ENCODE data around the gene PRKG1. TPM values are rescaled to one million over a fixed set of nuclear protein-coding genes. Genes with fewer than 3 reads are reported as not detected.

Gene PRKG1
- total RNA-seq, 2 experiments from 2014 or later = not detected

GRCh38 chr10:52256832-52257691 lies 1182.8 kb downstream of the PRKG1 start:
- Mint-ChIP-seq H3K4me1 (no peaks in the 10 kb centered on the region), H3K27ac (no peak overlapping the region)
- no peak for DNase-seq

GRCh38 chr10:52257692-52258075 lies 1183.4 kb downstream of the PRKG1 start:
- no peak overlapping the region for H3K4me3 Mint-ChIP-seq
- H3K36me3 Mint-ChIP-seq = no peaks in the 10 kb centered on the region
- H3K27me3 Mint-ChIP-seq = no peaks in the 10 kb centered on the region
- no peak for DNase-seq
- H3K27ac Mint-ChIP-seq = no peak overlapping the region
- H3K4me1 Mint-ChIP-seq = no peaks in the 10 kb centered on the region
- H3K9me3 Mint-ChIP-seq = no peaks in the 10 kb centered on the region

More at GRCh38 chr10:52256832-52257691, 1182.8 kb downstream of the PRKG1 start:
- Mint-ChIP-seq H3K36me3 (no peaks in the 10 kb centered on the region), H3K27me3 (no peaks in the 10 kb centered on the region), H3K4me3 (no peak overlapping the region), H3K9me3 (no peaks in the 10 kb centered on the region)

GRCh38 chr10:52258799-52259425 lies 1184.6 kb downstream of the PRKG1 start:
- no peaks in the 10 kb centered on the region for H3K36me3 Mint-ChIP-seq
- H3K4me3 Mint-ChIP-seq = no peak overlapping the region
- H3K9me3 Mint-ChIP-seq = no peaks in the 10 kb centered on the region
- no peaks in the 10 kb centered on the region for H3K4me1 Mint-ChIP-seq
- no peaks in the 10 kb centered on the region for H3K27me3 Mint-ChIP-seq
- no peak for DNase-seq
- H3K27ac Mint-ChIP-seq = no peak overlapping the region

- no peak for DNase-seq
- Mint-ChIP-seq H3K36me3 (no peaks in the 10 kb centered on the region), H3K4me1 (no peaks in the 10 kb centered on the region), H3K9me3 (no peaks in the 10 kb centered on the region), H3K27ac (no peak overlapping the region), H3K27me3 (no peaks in the 10 kb centered on the region), H3K4me3 (no peak overlapping the region)
Observed at GRCh38 chr10:52259426-52259812, 1185.1 kb downstream of the PRKG1 start.

GRCh38 chr10:52261362-52261761 lies 1187.1 kb downstream of the PRKG1 start:
- Mint-ChIP-seq H3K9me3 (no peaks in the 10 kb centered on the region), H3K27ac (no peak overlapping the region), H3K27me3 (no peaks in the 10 kb centered on the region), H3K36me3 (no peaks in the 10 kb centered on the region), H3K4me3 (no peak overlapping the region), H3K4me1 (no peaks in the 10 kb centered on the region)
- DNase-seq = no peak

GRCh38 chr10:52265131-52265926 lies 1191.0 kb downstream of the PRKG1 start:
- no peaks in the 10 kb centered on the region for H3K4me1 Mint-ChIP-seq
- H3K36me3 Mint-ChIP-seq = no peaks in the 10 kb centered on the region

GRCh38 chr10:52266858-52267257 lies 1192.6 kb downstream of the PRKG1 start:
- Mint-ChIP-seq H3K9me3 (no peaks in the 10 kb centered on the region), H3K27ac (no peak overlapping the region), H3K36me3 (no peaks in the 10 kb centered on the region), H3K4me3 (no peak overlapping the region), H3K27me3 (no peaks in the 10 kb centered on the region), H3K4me1 (no peaks in the 10 kb centered on the region)
- no peak for DNase-seq

More at GRCh38 chr10:52265131-52265926, 1191.0 kb downstream of the PRKG1 start:
- no peak for DNase-seq
- Mint-ChIP-seq H3K4me3 (no peak overlapping the region), H3K9me3 (no peaks in the 10 kb centered on the region), H3K27me3 (no peaks in the 10 kb centered on the region), H3K27ac (no peak overlapping the region)

GRCh38 chr10:52268790-52269189 lies 1194.5 kb downstream of the PRKG1 start:
- DNase-seq = no peak
- no peaks in the 10 kb centered on the region for H3K36me3 Mint-ChIP-seq
- H3K4me3 Mint-ChIP-seq = no peak overlapping the region
- no peaks in the 10 kb centered on the region for H3K27me3 Mint-ChIP-seq
- no peak overlapping the region for H3K27ac Mint-ChIP-seq
- H3K4me1 Mint-ChIP-seq = no peaks in the 10 kb centered on the region
- H3K9me3 Mint-ChIP-seq = no peaks in the 10 kb centered on the region

- no peaks in the 10 kb centered on the region for H3K9me3 Mint-ChIP-seq
- no peak overlapping the region for H3K27ac Mint-ChIP-seq
- H3K36me3 Mint-ChIP-seq = no peaks in the 10 kb centered on the region
- H3K27me3 Mint-ChIP-seq = no peaks in the 10 kb centered on the region
- no peak overlapping the region for H3K4me3 Mint-ChIP-seq
- DNase-seq = no peak
- no peaks in the 10 kb centered on the region for H3K4me1 Mint-ChIP-seq
Observed at GRCh38 chr10:52269233-52269632, 1194.9 kb downstream of the PRKG1 start.

- Mint-ChIP-seq H3K27me3 (no peaks in the 10 kb centered on the region), H3K4me1 (no peaks in the 10 kb centered on the region), H3K36me3 (no peaks in the 10 kb centered on the region), H3K27ac (no peak overlapping the region), H3K9me3 (peaks cover 8% of the 10 kb centered on the region), H3K4me3 (no peak overlapping the region)
- DNase-seq = no peak
Observed at GRCh38 chr10:52276163-52276562, 1201.9 kb downstream of the PRKG1 start.

GRCh38 chr10:52276986-52277385 lies 1202.7 kb downstream of the PRKG1 start:
- DNase-seq = no peak
- H3K4me1 Mint-ChIP-seq = no peaks in the 10 kb centered on the region
- no peaks in the 10 kb centered on the region for H3K36me3 Mint-ChIP-seq
- H3K27ac Mint-ChIP-seq = no peak overlapping the region
- H3K4me3 Mint-ChIP-seq = no peak overlapping the region
- no peaks in the 10 kb centered on the region for H3K27me3 Mint-ChIP-seq
- peaks cover 8% of the 10 kb centered on the region for H3K9me3 Mint-ChIP-seq

- Mint-ChIP-seq H3K27me3 (no peaks in the 10 kb centered on the region), H3K9me3 (peaks cover 7% of the 10 kb centered on the region), H3K27ac (no peak overlapping the region), H3K36me3 (no peaks in the 10 kb centered on the region), H3K4me1 (no peaks in the 10 kb centered on the region), H3K4me3 (no peak overlapping the region)
- DNase-seq = no peak
Observed at GRCh38 chr10:52279546-52279945, 1205.3 kb downstream of the PRKG1 start.

- no peaks in the 10 kb centered on the region for H3K4me1 Mint-ChIP-seq
- H3K27me3 Mint-ChIP-seq = no peaks in the 10 kb centered on the region
- H3K36me3 Mint-ChIP-seq = no peaks in the 10 kb centered on the region
- no peak overlapping the region for H3K27ac Mint-ChIP-seq
- H3K4me3 Mint-ChIP-seq = no peak overlapping the region
- no peak for DNase-seq
- peaks cover 4% of the 10 kb centered on the region for H3K9me3 Mint-ChIP-seq
Observed at GRCh38 chr10:52280051-52280450, 1205.8 kb downstream of the PRKG1 start.

- no peaks in the 10 kb centered on the region for H3K27me3 Mint-ChIP-seq
- no peak overlapping the region for H3K27ac Mint-ChIP-seq
- H3K9me3 Mint-ChIP-seq = no peaks in the 10 kb centered on the region
- DNase-seq = no peak
- no peaks in the 10 kb centered on the region for H3K36me3 Mint-ChIP-seq
- no peaks in the 10 kb centered on the region for H3K4me1 Mint-ChIP-seq
- no peak overlapping the region for H3K4me3 Mint-ChIP-seq
Observed at GRCh38 chr10:52283174-52283573, 1208.9 kb downstream of the PRKG1 start.

- no peaks in the 10 kb centered on the region for H3K27me3 Mint-ChIP-seq
- DNase-seq = no peak
- no peak overlapping the region for H3K27ac Mint-ChIP-seq
- H3K4me1 Mint-ChIP-seq = no peaks in the 10 kb centered on the region
- H3K4me3 Mint-ChIP-seq = no peak overlapping the region
- no peaks in the 10 kb centered on the region for H3K9me3 Mint-ChIP-seq
- no peaks in the 10 kb centered on the region for H3K36me3 Mint-ChIP-seq
Observed at GRCh38 chr10:52284416-52285013, 1210.2 kb downstream of the PRKG1 start.

Data from activated naive CD8-positive, alpha-beta T cell treated with anti-CD3 and anti-CD28 coated beads for 36 hours (primary cell).